ENCODE data around the gene CYGB. TPM values are rescaled to one million over a fixed set of nuclear protein-coding genes. Genes with fewer than 3 reads are reported as not detected.

The CYGB gene
- total and polyA plus RNA-seq, 2 of the 13 experiments (the other 11 are each of a cell fraction or from before 2014, with no cell fraction given) = 18.9 to 27.1 TPM

DNA sequence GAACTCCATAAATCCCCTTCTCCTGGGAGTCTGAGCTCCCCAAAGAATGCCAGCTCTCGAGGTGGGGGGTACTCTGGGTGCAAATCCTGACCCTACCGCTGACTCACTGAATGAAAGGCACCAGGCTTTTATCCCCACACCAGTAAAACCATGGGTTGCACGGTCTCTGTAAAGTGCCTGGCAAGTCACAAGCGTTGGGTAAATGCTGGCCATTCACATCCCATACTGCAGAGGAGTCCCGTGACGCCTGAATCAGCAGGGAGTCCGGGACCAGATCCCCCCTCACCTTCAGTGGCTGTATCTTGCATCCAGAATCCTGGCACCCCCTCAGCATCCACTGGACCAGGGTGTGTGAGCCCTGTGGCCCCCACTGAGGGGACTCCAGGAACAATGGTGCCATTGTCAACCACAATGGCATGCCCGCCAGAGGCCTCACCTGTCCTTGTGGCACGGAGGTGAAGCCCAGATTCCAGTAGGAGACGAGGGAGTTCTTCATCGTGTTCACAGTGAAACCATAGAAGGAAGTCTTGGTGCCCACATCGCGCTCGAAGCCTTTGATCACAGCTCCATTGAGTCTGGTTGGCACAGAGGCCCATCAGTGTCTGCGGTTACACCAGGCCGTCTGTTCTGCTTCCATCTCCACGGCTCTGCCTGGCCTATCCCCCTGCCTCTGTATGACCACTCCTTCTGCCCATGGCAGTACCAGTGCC, 34.8 kb upstream of the CYGB start (continued):
- TF ChIP-seq RFXANK (CRISPR knock-in tag; IDR thresholded peaks at IDR 0.05) (no peak), HOXD1 (CRISPR knock-in tag; IDR thresholded peaks at IDR 0.05) (no peak), THYN1 (CRISPR knock-in tag; IDR thresholded peaks at IDR 0.05; ENCODE audit: borderline replicate concordance, low read depth) (no peak), ZNF510 (CRISPR knock-in tag; IDR thresholded peaks at IDR 0.05; ENCODE audit: low read depth) (no peak)
- TF ChIP-seq, protein P1, sequence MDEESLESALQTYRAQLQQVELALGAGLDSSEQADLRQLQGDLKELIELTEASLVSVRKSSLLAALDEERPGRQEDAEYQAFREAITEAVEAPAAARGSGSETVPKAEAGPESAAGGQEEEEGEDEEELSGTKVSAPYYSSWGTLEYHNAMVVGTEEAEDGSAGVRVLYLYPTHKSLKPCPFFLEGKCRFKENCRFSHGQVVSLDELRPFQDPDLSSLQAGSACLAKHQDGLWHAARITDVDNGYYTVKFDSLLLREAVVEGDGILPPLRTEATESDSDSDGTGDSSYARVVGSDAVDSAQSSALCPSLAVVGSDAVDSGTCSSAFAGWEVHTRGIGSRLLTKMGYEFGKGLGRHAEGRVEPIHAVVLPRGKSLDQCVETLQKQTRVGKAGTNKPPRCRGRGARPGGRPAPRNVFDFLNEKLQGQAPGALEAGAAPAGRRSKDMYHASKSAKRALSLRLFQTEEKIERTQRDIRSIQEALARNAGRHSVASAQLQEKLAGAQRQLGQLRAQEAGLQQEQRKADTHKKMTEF (CRISPR knock-in tag; IDR thresholded peaks at IDR 0.05) = no peak
- TF ChIP-seq, protein P2, sequence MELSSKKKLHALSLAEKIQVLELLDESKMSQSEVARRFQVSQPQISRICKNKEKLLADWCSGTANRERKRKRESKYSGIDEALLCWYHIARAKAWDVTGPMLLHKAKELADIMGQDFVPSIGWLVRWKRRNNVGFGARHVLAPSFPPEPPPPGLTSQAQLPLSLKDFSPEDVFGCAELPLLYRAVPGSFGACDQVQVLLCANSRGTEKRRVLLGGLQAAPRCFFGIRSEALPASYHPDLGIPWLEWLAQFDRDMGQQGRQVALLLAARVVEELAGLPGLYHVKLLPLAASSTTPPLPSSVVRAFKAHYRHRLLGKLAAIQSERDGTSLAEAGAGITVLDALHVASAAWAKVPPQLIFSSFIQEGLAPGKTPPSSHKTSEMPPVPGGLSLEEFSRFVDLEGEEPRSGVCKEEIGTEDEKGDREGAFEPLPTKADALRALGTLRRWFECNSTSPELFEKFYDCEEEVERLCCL (CRISPR knock-in tag; IDR thresholded peaks at IDR 0.05; ENCODE audit: borderline replicate concordance) = no peak

GRCh38 chr17:76570877-76571471, 33.5 kb upstream of the CYGB start:
- 0 out of 2 replicates have a peak overlapping the region, but pooled peaks have one; percentile 81 for H3K4me2 ChIP-seq (ENCODE audit: low read depth, low read length)
- H3K36me3 ChIP-seq (replicated peaks in 1 of 2; ENCODE audit: control insufficient read depth in 1 of 2, insufficient read depth in 2 of 2, low read length in 2 of 2) = peaks cover 0 to 2% of the 10 kb centered on the region in 2 experiments; a peak in 1 of 5 replicates
- BruUV-seq (replicated peaks) = no TSS peak
- H4K20me1 ChIP-seq (ENCODE audit: insufficient read depth, low read length) = peaks cover 15% of the 10 kb centered on the region; the same call in 1 of the 2 replicates
- no peaks in the 10 kb centered on the region for H3K27me3 ChIP-seq (ENCODE audit: control insufficient read depth in 1 of 2, insufficient read depth in 2 of 2, low read length in 2 of 2)
- ATAC-seq = peak; percentile 4
- no peak overlapping the region for H2AFZ ChIP-seq (ENCODE audit: low read length)
- peaks cover 79% of the 10 kb centered on the region for H3K4me1 ChIP-seq (ENCODE audit: insufficient read depth, low read length)
- no peaks in the 10 kb centered on the region for H3K9me3 ChIP-seq (ENCODE audit: low read length)
- H3K79me2 ChIP-seq (ENCODE audit: insufficient read depth, low read length) = no peaks in the 10 kb centered on the region
- POLR2A ChIA-PET = interaction anchor here (0.8 to 6.8 kb wide), 8 partner anchors 13 to 101 kb away, joined by 3 to 129 read pairs (median 4); partner anchors contain the start of gene ST6GALNAC2
- CTCF ChIA-PET (ENCODE audit: low intra/inter-chr PET ratio, low total read pairs) = interaction anchor here (2.5 kb wide), 1 partner anchor 53 kb away, joined by 10 read pairs; no protein-coding TSS in a partner anchor
- no peak overlapping the region for H3K27ac ChIP-seq (ENCODE audit: extremely low read length, insufficient read depth, low read length)
- no peak overlapping the region for H3K4me3 ChIP-seq (replicated peaks in 1 of 3; ENCODE audit: insufficient read depth in 1 of 3, low read depth in 2 of 3, low read length in 3 of 3)
- no peak overlapping the region for H3K9ac ChIP-seq (ENCODE audit: insufficient read depth, low read depth, low read length)
- DNase-seq (ENCODE audit: low spot score) = peak; percentile 50
- 28% methylated on average over 13 of the region's 13 CpGs for WGBS (ENCODE audit: low lambda C conversion rate)
- intact Hi-C loops (cut with micrococcal nuclease; ENCODE audit: unreplicated experiment) (loop anchor here (2.0 kb wide), 1 partner anchor 16 kb away; no protein-coding TSS in a partner anchor), in situ Hi-C loops (cut with HindIII; ENCODE audit: extremely low pct_ligation_motif_present, low pct_unique_long_range_greater_than_20kb) (no loop called here)
- peak; percentile 52 for FAIRE-seq
- TF ChIP-seq RCOR2 (CRISPR knock-in tag; IDR thresholded peaks at IDR 0.05) (0 out of 2 replicates have a peak, but pooled peaks have one; percentile 28), ATF5 (CRISPR knock-in tag; IDR thresholded peaks at IDR 0.05; ENCODE audit: low read depth) (no peak), HMG20A (CRISPR knock-in tag; IDR thresholded peaks at IDR 0.05; ENCODE audit: borderline replicate concordance) (peak; percentile 59; the same call in 1 of the 2 replicates), RARA (CRISPR knock-in tag; IDR thresholded peaks at IDR 0.05) (peak; percentile 40; the same call in 1 of the 2 replicates), CBFB (CRISPR knock-in tag; IDR thresholded peaks at IDR 0.05) (peak; percentile 92), ZNF644 (CRISPR knock-in tag; IDR thresholded peaks at IDR 0.05; ENCODE audit: low read depth) (0 out of 2 replicates have a peak, but pooled peaks have one; percentile 32)
- TF ChIP-seq, protein P3, sequence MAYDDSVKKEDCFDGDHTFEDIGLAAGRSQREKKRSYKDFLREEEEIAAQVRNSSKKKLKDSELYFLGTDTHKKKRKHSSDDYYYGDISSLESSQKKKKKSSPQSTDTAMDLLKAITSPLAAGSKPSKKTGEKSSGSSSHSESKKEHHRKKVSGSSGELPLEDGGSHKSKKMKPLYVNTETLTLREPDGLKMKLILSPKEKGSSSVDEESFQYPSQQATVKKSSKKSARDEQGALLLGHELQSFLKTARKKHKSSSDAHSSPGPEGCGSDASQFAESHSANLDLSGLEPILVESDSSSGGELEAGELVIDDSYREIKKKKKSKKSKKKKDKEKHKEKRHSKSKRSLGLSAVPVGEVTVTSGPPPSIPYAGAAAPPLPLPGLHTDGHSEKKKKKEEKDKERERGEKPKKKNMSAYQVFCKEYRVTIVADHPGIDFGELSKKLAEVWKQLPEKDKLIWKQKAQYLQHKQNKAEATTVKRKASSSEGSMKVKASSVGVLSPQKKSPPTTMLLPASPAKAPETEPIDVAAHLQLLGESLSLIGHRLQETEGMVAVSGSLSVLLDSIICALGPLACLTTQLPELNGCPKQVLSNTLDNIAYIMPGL (CRISPR knock-in tag; IDR thresholded peaks at IDR 0.05; ENCODE audit: borderline replicate concordance in 1 of 2, low read depth in 1 of 2) = peak in 1 of 2 experiments; percentile 34; a peak in 1 of 4 replicates
